Measurements from ENCODE around the gene ZNF615.

The ZNF615 gene

DNA sequence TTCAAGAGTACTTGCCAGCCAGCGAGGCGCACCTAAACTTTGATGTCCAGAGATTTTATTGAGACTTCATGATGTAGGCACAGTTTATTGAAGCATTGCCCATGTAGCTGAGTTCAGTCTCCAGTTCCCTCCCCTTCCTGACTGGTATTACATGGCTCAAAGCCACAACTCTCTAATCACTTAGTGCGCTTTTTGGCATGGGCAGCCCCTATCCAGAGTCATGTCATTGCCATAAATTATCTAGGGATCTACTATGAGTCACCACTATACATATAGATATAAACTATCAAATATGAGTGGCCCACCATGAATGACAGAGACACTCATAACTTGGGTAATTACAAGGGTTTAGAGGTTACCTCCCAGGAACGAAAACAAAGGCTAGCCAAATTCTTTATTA lies 12.5 kb upstream of the ZNF615 start:
- H3K4me3 ChIP-seq (ENCODE audit: insufficient read depth, low read length, poor library complexity, severe bottlenecking), result no peak overlapping the region
- H3K4me2 ChIP-seq (ENCODE audit: low read depth, low read length, poor library complexity, severe bottlenecking), result no peak overlapping the region
- H2AFZ ChIP-seq (ENCODE audit: low read depth, low read length, severe bottlenecking), result no peak overlapping the region
- H3K79me2 ChIP-seq (ENCODE audit: insufficient read depth, low read length), result peaks cover 5% of the 10 kb centered on the region; the same call in 1 of the 2 replicates
- no peaks in the 10 kb centered on the region for H3K27me3 ChIP-seq (ENCODE audit: low read length)
- peaks cover 84% of the 10 kb centered on the region for H3K36me3 ChIP-seq (ENCODE audit: low read length)
- no peaks in the 10 kb centered on the region for H3F3A ChIP-seq (ENCODE audit: insufficient read depth)
- H3K9me2 ChIP-seq (replicated peaks; ENCODE audit: insufficient read depth, low read length), result no peaks in the 10 kb centered on the region
- H3K9ac ChIP-seq (ENCODE audit: low read length), result no peak overlapping the region
- H3K27ac ChIP-seq (ENCODE audit: low read depth, low read length), result no peak overlapping the region
- peaks cover 12% of the 10 kb centered on the region; the same call in 1 of the 2 replicates for H3K9me3 ChIP-seq (ENCODE audit: insufficient read depth, low read length)
- H4K20me1 ChIP-seq (ENCODE audit: low read depth, low read length), result no peaks in the 10 kb centered on the region
- TF ChIP-seq EZH2phosphoT487 (conservative IDR thresholded peaks at IDR 0.05; ENCODE audit: low read length) (no peak), CTCF (IDR thresholded peaks at IDR 0.05; ENCODE audit: insufficient read depth, low read length, poor library complexity, severe bottlenecking) (no peak)

DNA sequence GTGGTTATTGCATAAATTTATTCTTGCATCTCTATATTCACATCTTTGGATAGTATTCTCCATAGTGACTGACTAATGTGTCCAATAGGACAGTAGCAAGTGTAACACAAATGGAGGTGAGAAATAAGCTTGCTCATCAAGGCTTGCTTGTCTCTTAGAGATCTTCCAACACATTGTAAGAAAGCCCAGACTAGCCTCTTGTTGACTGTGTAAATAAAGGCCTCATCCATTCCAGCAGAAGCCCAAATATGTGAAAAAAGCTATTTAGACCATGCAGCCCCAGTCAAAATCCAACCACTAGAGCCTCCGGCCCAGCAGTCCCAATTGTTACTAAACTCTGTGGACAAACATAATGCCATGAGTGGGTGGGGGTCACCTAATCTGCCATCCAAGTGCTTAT lies 2.7 kb upstream of the ZNF615 start:
- Histone ChIP-seq H3K79me2 (ENCODE audit: insufficient read depth, low read length) (no peaks in the 10 kb centered on the region), H3K9ac (ENCODE audit: low read length) (no peak overlapping the region), H4K20me1 (ENCODE audit: low read depth, low read length) (no peaks in the 10 kb centered on the region), H3K4me2 (ENCODE audit: low read depth, low read length, poor library complexity, severe bottlenecking) (no peak overlapping the region), H3K9me3 (ENCODE audit: insufficient read depth, low read length) (peaks cover 7% of the 10 kb centered on the region; the same call in 1 of the 2 replicates), H3K27me3 (ENCODE audit: low read length) (no peaks in the 10 kb centered on the region), H3F3A (ENCODE audit: insufficient read depth) (no peaks in the 10 kb centered on the region), H3K27ac (ENCODE audit: low read depth, low read length) (no peak overlapping the region), H3K36me3 (ENCODE audit: low read length) (peaks cover 5% of the 10 kb centered on the region; the same call in 1 of the 2 replicates), H2AFZ (ENCODE audit: low read depth, low read length, severe bottlenecking) (no peak overlapping the region), H3K9me2 (replicated peaks; ENCODE audit: insufficient read depth, low read length) (no peaks in the 10 kb centered on the region), H3K4me3 (ENCODE audit: insufficient read depth, low read length, poor library complexity, severe bottlenecking) (no peak overlapping the region)
- no peak for TF ChIP-seq CTCF (IDR thresholded peaks at IDR 0.05; ENCODE audit: insufficient read depth, low read length, poor library complexity, severe bottlenecking)

GRCh38 chr19:52007451-52007805 lies 583 bp downstream of the ZNF615 start:
- Histone ChIP-seq H3K9me3 (ENCODE audit: insufficient read depth, low read length) (0 out of 2 replicates have a peak, but pooled peaks cover 4% of the 10 kb centered on the region), H3K27ac (ENCODE audit: low read depth, low read length) (no peak overlapping the region), H2AFZ (ENCODE audit: low read depth, low read length, severe bottlenecking) (no peak overlapping the region)

More at GRCh38 chr19:52007451-52007805, 583 bp downstream of the ZNF615 start:
- Histone ChIP-seq H3K4me3 (ENCODE audit: insufficient read depth, low read length, poor library complexity, severe bottlenecking) (no peak overlapping the region), H3K27me3 (ENCODE audit: low read length) (no peaks in the 10 kb centered on the region), H3F3A (ENCODE audit: insufficient read depth) (no peaks in the 10 kb centered on the region), H3K9ac (ENCODE audit: low read length) (no peak overlapping the region), H3K9me2 (replicated peaks; ENCODE audit: insufficient read depth, low read length) (no peaks in the 10 kb centered on the region), H3K36me3 (ENCODE audit: low read length) (no peaks in the 10 kb centered on the region), H3K4me2 (ENCODE audit: low read depth, low read length, poor library complexity, severe bottlenecking) (no peak overlapping the region), H4K20me1 (ENCODE audit: low read depth, low read length) (no peaks in the 10 kb centered on the region), H3K79me2 (ENCODE audit: insufficient read depth, low read length) (no peaks in the 10 kb centered on the region)
- TF ChIP-seq CTCF (IDR thresholded peaks at IDR 0.05; ENCODE audit: insufficient read depth, low read length, poor library complexity, severe bottlenecking), result no peak
- TF ChIP-seq EZH2phosphoT487 (conservative IDR thresholded peaks at IDR 0.05; ENCODE audit: low read length), result no peak
